DOHH2 (cell line): ENCODE results near the gene BCL2L1.

Experiments used
- H3F3A ChIP-seq: fragments of 200-600 bp; sonication (generic), shearing (Covaris generic); 2 replicates; pipeline ENCODE4 v1.6.0; 2016; ENCODE audit warnings: antibody characterized with exemption, mild to moderate bottlenecking; ENCODE audit not compliant: control insufficient read depth, insufficient read depth
- H3K27ac ChIP-seq: fragments of 200-600 bp; sonication (generic); 2 replicates; pipeline ENCODE4 v1.5.1; 2014; ENCODE audit warnings: low read depth, mild to moderate bottlenecking, low read length, moderate library complexity
- H3K27me3 ChIP-seq: fragments of 200-600 bp; sonication (generic); 2 replicates; pipeline ENCODE4 v1.6.1; 2014; ENCODE audit warnings: mild to moderate bottlenecking, low read length, mixed read lengths; ENCODE audit not compliant: control insufficient read depth
- H3K36me3 ChIP-seq: fragments of 200-600 bp; sonication (generic); 2 replicates; pipeline ENCODE4 v1.6.1; 2014; ENCODE audit warnings: mild to moderate bottlenecking, low read length, moderate library complexity, mixed read lengths; ENCODE audit not compliant: control insufficient read depth
- H3K4me1 ChIP-seq: fragments of 200-600 bp; sonication (generic); 2 replicates; pipeline ENCODE4 v1.6.1; 2014; ENCODE audit warnings: mild to moderate bottlenecking, low read length, mixed read lengths; ENCODE audit not compliant: control insufficient read depth
- H3K4me2 ChIP-seq: fragments of 200-600 bp; sonication (generic); 2 replicates; pipeline ENCODE4 v1.6.0; 2014; ENCODE audit warnings: mild to moderate bottlenecking, low read length, moderate library complexity
- H3K4me3 ChIP-seq: fragments of 200-600 bp; sonication (generic); 2 replicates; pipeline ENCODE4 v1.5.1; 2014; ENCODE audit warnings: mild to moderate bottlenecking, low read length, mixed read lengths
- H3K79me2 ChIP-seq: fragments of 200-600 bp; sonication (generic); 2 replicates; pipeline ENCODE4 v1.6.1; 2014; ENCODE audit warnings: mild to moderate bottlenecking, low read length, mixed read lengths; ENCODE audit not compliant: control insufficient read depth
- H3K9me2 ChIP-seq: fragments of 200-600 bp; sonication (generic); replicated peaks from 2 replicates; pipeline ENCODE4 v1.6.1; 2014; ENCODE audit warnings: mild to moderate bottlenecking, low read length, mixed read lengths; ENCODE audit not compliant: control insufficient read depth
- H3K9me3 ChIP-seq: fragments of 200-600 bp; sonication (generic); 2 replicates; pipeline ENCODE4 v1.6.1; 2014; ENCODE audit warnings: antibody characterized with exemption, low read length, mixed read lengths; ENCODE audit not compliant: control insufficient read depth, insufficient read depth
- H4K20me1 ChIP-seq: fragments of 200-600 bp; sonication (generic); 2 replicates; pipeline ENCODE4 v1.6.0; 2014; ENCODE audit warnings: low read depth, mild to moderate bottlenecking, antibody characterized with exemption, low read length, moderate library complexity; ENCODE audit not compliant: control insufficient read depth, insufficient read depth
- EZH2phosphoT487 ChIP-seq: fragments of 200-600 bp; sonication (generic); IDR thresholded peaks from 2 replicates; pipeline ENCODE4 v1.6.1; 2017; ENCODE audit warnings: borderline replicate concordance, mild to moderate bottlenecking, antibody characterized with exemption, low read length, moderate library complexity, mixed read lengths
- TF ChIP-seq, protein P1 (sequence below): fragments of 200-600 bp; sonication (generic); IDR thresholded peaks from one replicate; pipeline ENCODE4 v1.5.1; 2014; ENCODE audit warnings: antibody characterized with exemption, mild to moderate bottlenecking, low read depth, low read length; ENCODE audit not compliant: poor library complexity, severe bottlenecking

The BCL2L1 gene

DNA sequence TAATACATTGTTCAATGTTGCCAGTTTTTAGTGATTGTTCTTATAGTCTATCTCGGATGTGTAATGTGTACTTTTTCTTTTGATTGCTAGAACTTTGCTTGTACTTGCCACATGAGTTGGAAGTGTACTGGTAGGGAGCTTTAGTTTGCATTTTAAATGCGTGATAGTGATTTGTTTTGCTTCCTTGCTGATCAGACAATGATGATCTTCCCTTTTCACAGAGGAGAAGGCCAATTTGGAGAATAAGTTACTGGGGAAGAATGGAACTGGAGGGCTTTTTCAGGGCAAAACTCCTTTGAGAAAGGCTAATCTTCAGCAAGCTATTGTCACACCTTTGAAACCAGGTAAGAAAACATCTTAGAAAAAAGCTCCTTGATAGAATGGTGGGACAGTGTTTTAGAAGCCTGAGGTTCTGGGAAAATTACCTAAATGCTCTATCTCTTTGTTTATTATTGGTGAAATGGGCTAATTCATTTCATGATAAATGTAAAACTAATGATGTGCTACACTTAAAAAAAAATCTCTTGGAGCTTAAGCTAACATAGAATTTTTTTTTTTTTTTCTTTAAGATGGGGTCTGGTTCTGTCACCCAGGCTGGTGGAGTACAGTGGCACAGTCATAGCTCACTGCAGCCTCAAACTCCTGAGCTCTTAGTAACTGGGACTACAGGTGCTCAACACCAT lies 37.3 kb upstream of the BCL2L1 start:
- no peaks in the 10 kb centered on the region for H3K27me3 ChIP-seq
- H3F3A ChIP-seq = 0 out of 2 replicates have a peak, but pooled peaks cover 3% of the 10 kb centered on the region
- no peak overlapping the region for H3K4me2 ChIP-seq
- H3K4me1 ChIP-seq = no peaks in the 10 kb centered on the region
- H4K20me1 ChIP-seq = no peaks in the 10 kb centered on the region; the same call in 1 of the 2 replicates
- H3K4me3 ChIP-seq = no peak overlapping the region
- no peak overlapping the region for H3K27ac ChIP-seq
- peaks cover 85% of the 10 kb centered on the region for H3K36me3 ChIP-seq
- H3K9me3 ChIP-seq = no peaks in the 10 kb centered on the region
- H3K9me2 ChIP-seq = no peaks in the 10 kb centered on the region
- TF ChIP-seq EZH2phosphoT487 = no peak
- TF ChIP-seq, protein P1, sequence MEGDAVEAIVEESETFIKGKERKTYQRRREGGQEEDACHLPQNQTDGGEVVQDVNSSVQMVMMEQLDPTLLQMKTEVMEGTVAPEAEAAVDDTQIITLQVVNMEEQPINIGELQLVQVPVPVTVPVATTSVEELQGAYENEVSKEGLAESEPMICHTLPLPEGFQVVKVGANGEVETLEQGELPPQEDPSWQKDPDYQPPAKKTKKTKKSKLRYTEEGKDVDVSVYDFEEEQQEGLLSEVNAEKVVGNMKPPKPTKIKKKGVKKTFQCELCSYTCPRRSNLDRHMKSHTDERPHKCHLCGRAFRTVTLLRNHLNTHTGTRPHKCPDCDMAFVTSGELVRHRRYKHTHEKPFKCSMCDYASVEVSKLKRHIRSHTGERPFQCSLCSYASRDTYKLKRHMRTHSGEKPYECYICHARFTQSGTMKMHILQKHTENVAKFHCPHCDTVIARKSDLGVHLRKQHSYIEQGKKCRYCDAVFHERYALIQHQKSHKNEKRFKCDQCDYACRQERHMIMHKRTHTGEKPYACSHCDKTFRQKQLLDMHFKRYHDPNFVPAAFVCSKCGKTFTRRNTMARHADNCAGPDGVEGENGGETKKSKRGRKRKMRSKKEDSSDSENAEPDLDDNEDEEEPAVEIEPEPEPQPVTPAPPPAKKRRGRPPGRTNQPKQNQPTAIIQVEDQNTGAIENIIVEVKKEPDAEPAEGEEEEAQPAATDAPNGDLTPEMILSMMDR = no peak
- H3K79me2 ChIP-seq = peaks cover 83% of the 10 kb centered on the region

DNA sequence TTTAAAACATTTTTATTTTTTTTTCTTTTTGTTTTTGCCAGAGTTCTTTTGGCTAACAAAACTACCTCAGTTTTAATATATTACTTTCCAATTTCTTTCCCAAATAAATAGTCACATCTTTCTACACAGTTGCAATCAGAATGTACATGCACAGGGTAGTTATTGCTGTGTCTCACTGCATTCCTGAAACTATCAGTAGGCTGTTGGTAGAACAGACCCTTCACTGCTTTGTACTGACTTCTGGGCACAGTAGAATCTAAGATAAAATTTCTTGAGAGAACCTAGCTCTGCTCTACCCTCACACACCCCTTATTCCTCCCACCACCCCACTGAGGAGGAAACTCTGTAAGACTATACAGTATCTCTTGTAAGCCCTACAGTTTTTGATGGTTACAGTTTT lies 36.3 kb upstream of the BCL2L1 start:
- Histone ChIP-seq H3F3A (0 out of 2 replicates have a peak, but pooled peaks cover 2% of the 10 kb centered on the region), H3K27me3 (no peaks in the 10 kb centered on the region), H3K9me2 (no peaks in the 10 kb centered on the region), H3K9me3 (no peaks in the 10 kb centered on the region), H4K20me1 (no peaks in the 10 kb centered on the region; the same call in 1 of the 2 replicates), H3K79me2 (peaks cover 83% of the 10 kb centered on the region), H3K27ac (no peak overlapping the region), H3K36me3 (peaks cover 81% of the 10 kb centered on the region), H3K4me2 (no peak overlapping the region), H3K4me1 (no peaks in the 10 kb centered on the region), H3K4me3 (no peak overlapping the region)
- TF ChIP-seq, protein P1 = no peak

DNA sequence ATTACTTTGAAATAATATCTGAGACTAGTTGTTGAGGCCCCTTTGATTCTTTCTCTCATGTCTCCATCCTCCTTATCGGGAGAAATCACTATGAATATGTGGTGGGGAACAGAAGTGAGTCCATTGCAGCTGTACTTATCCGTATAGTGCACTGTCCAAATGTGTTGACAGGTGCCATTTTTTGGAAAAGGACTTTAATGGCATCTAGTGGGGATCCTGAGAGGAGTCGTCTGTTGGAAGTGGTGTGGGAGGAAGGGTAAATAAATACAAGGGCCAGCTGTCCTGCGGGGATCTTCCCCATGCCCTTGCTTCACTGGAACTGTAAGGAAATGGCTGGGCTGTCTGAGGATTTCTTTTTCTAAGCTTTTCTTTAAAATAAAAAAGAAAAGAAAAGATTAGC lies 35.9 kb upstream of the BCL2L1 start:
- H3K4me3 ChIP-seq = no peak overlapping the region
- H3K27ac ChIP-seq = no peak overlapping the region
- no peaks in the 10 kb centered on the region for H3K9me3 ChIP-seq
- no peak overlapping the region for H3K4me2 ChIP-seq
- no peaks in the 10 kb centered on the region for H3K27me3 ChIP-seq
- TF ChIP-seq, protein P1 = no peak
- no peak for TF ChIP-seq EZH2phosphoT487
- no peaks in the 10 kb centered on the region for H3K9me2 ChIP-seq
- no peaks in the 10 kb centered on the region; the same call in 1 of the 2 replicates for H4K20me1 ChIP-seq
- no peaks in the 10 kb centered on the region for H3K4me1 ChIP-seq
- 0 out of 2 replicates have a peak, but pooled peaks cover 2% of the 10 kb centered on the region for H3F3A ChIP-seq
- H3K79me2 ChIP-seq = peaks cover 88% of the 10 kb centered on the region
- peaks cover 81% of the 10 kb centered on the region for H3K36me3 ChIP-seq
